ENCODE measurements around the gene NOS1AP.

Gene NOS1AP

DNA sequence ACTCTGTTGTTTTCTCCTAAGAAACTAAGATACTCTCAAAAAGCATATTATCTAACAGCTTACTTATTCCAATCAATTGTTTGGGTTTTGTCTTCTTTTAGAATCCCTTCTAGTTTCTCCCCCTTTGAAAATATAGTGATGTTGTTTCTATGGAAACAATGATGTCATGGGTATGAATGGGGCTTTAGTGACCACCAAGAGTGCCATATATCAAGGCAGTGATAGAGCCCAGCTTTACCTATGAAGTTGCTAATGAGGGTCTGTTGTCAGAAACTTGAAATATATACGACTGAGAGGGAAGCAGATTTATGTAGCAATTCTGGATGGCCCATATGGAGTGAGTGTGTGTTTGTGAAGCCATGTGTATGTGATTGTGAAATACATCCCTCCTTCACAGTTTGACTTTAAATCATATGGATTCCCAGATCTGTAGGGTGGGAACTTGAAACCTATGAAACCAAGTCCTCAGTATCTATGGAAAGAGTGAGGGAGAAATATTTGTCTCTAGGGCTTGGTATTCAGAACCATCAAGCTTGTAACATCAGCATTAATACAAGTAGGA lies 190.5 kb downstream of the NOS1AP start:
- no peak overlapping the region for H3K27ac ChIP-seq
- TF ChIP-seq, protein P1, sequence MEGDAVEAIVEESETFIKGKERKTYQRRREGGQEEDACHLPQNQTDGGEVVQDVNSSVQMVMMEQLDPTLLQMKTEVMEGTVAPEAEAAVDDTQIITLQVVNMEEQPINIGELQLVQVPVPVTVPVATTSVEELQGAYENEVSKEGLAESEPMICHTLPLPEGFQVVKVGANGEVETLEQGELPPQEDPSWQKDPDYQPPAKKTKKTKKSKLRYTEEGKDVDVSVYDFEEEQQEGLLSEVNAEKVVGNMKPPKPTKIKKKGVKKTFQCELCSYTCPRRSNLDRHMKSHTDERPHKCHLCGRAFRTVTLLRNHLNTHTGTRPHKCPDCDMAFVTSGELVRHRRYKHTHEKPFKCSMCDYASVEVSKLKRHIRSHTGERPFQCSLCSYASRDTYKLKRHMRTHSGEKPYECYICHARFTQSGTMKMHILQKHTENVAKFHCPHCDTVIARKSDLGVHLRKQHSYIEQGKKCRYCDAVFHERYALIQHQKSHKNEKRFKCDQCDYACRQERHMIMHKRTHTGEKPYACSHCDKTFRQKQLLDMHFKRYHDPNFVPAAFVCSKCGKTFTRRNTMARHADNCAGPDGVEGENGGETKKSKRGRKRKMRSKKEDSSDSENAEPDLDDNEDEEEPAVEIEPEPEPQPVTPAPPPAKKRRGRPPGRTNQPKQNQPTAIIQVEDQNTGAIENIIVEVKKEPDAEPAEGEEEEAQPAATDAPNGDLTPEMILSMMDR (IDR thresholded peaks at IDR 0.05; ENCODE audit: low read depth, low read length) = no peak
- H3K4me3 ChIP-seq (ENCODE audit: low read depth, low read length) = no peak overlapping the region
- no peaks in the 10 kb centered on the region for H3K27me3 ChIP-seq (ENCODE audit: insufficient read depth, low read depth, severe bottlenecking)
- no peaks in the 10 kb centered on the region for H3K9me3 ChIP-seq (ENCODE audit: severe bottlenecking)
- DNase-seq = no peak
- no peaks in the 10 kb centered on the region for H3K36me3 ChIP-seq

- Histone ChIP-seq H3K27me3 (ENCODE audit: insufficient read depth, low read depth, severe bottlenecking) (no peaks in the 10 kb centered on the region), H3K9me3 (ENCODE audit: severe bottlenecking) (no peaks in the 10 kb centered on the region), H3K27ac (no peak overlapping the region), H3K36me3 (no peaks in the 10 kb centered on the region), H3K4me3 (ENCODE audit: low read depth, low read length) (no peak overlapping the region)
- TF ChIP-seq, protein P1 (IDR thresholded peaks at IDR 0.05; ENCODE audit: low read depth, low read length) = no peak
- DNase-seq = no peak
Observed at GRCh38 chr1:162264108-162264507, 194.6 kb downstream of the NOS1AP start.

GRCh38 chr1:162265983-162266382 lies 196.5 kb downstream of the NOS1AP start:
- Histone ChIP-seq H3K36me3 (no peaks in the 10 kb centered on the region), H3K27ac (no peak overlapping the region), H3K4me3 (ENCODE audit: low read depth, low read length) (no peak overlapping the region), H3K27me3 (ENCODE audit: insufficient read depth, low read depth, severe bottlenecking) (no peaks in the 10 kb centered on the region), H3K9me3 (ENCODE audit: severe bottlenecking) (no peaks in the 10 kb centered on the region)
- DNase-seq = no peak
- TF ChIP-seq, protein P1 (IDR thresholded peaks at IDR 0.05; ENCODE audit: low read depth, low read length) = no peak

- no peak overlapping the region for H3K27ac ChIP-seq
- no peaks in the 10 kb centered on the region for H3K27me3 ChIP-seq (ENCODE audit: insufficient read depth, low read depth, severe bottlenecking)
- H3K4me3 ChIP-seq (ENCODE audit: low read depth, low read length) = no peak overlapping the region
- H3K36me3 ChIP-seq = no peaks in the 10 kb centered on the region
- no peak for DNase-seq
- no peaks in the 10 kb centered on the region for H3K9me3 ChIP-seq (ENCODE audit: severe bottlenecking)
- TF ChIP-seq, protein P1 (IDR thresholded peaks at IDR 0.05; ENCODE audit: low read depth, low read length) = no peak
Observed at GRCh38 chr1:162270016-162270770, 200.7 kb downstream of the NOS1AP start.

- Histone ChIP-seq H3K9me3 (ENCODE audit: severe bottlenecking) (no peaks in the 10 kb centered on the region), H3K27me3 (ENCODE audit: insufficient read depth, low read depth, severe bottlenecking) (no peaks in the 10 kb centered on the region), H3K36me3 (no peaks in the 10 kb centered on the region), H3K27ac (no peak overlapping the region), H3K4me3 (ENCODE audit: low read depth, low read length) (no peak overlapping the region)
- DNase-seq = peak; percentile 48
- TF ChIP-seq, protein P1 (IDR thresholded peaks at IDR 0.05; ENCODE audit: low read depth, low read length) = no peak
Observed at GRCh38 chr1:162271972-162272371, 202.5 kb downstream of the NOS1AP start.
